Adrenal gland (tissue), 12 donors: ENCODE measurements around the gene MYO9B. TPM values are rescaled to one million over a fixed set of nuclear protein-coding genes. Genes with fewer than 3 reads are reported as not detected.

Experiments used
- DNase-seq, 7 donors: peaks; one replicate each; pipeline ENCODE4 v3.0.0-alpha.2; 2019 to 2020
- H3K27ac ChIP-seq, 5 donors: fragments of 200-600 bp; sonication (generic) in 4 of 5; 1 replicate in 3 of 5; 2 replicates in 2 of 5; pipeline versions ENCODE4 v1.5.1 to v1.8.0; 2016 to 2020; ENCODE audit warnings: mild to moderate bottlenecking in 1 of 5
- H3K27me3 ChIP-seq: fragments of 200-600 bp; 2 replicates; pipeline ENCODE4 v1.8.0; 2021
- H3K36me3 ChIP-seq, 2 donors: fragments of 200-600 bp; replicated peaks in 1 of 2; 1 replicate in 1 of 2; 2 replicates in 1 of 2; pipeline versions ENCODE4 v1.5.1 to v1.8.0; 2018 to 2022
- H3K4me1 ChIP-seq, 2 donors: fragments of 200-600 bp; replicated peaks in 1 of 2; 1 replicate in 1 of 2; 2 replicates in 1 of 2; pipeline versions ENCODE4 v1.5.1 to v1.8.0; 2018 to 2021
- H3K4me3 ChIP-seq, 4 donors: fragments of 200-600 bp; sonication (generic) in 3 of 4; one replicate each; pipeline ENCODE4 v1.5.1; 2016 to 2018
- H3K9me3 ChIP-seq, 3 donors: fragments of 200-600 bp; sonication (generic) in 1 of 3; replicated peaks in 1 of 3; 1 replicate in 2 of 3; 2 replicates in 1 of 3; pipeline versions ENCODE4 v1.5.1 to v1.8.0; 2016 to 2021
- CTCF ChIP-seq, 6 experiments: fragments of 450-650 bp in 4 of 6; fragments of 200-600 bp in 2 of 6; sonication (generic) in 1 of 6; IDR thresholded peaks; 1 replicate in 5 of 6; 2 replicates in 1 of 6; pipeline versions ENCODE4 v1.5.1 to v1.8.0; 2016 to 2021; ENCODE audit warnings: antibody characterized with exemption in 6 of 6, mild to moderate bottlenecking in 2 of 6, moderate library complexity in 1 of 6
- POLR2A ChIP-seq, 2 donors: fragments of 450-650 bp; IDR thresholded peaks; one replicate each; pipeline ENCODE4 v1.6.1; 2017; ENCODE audit warnings: antibody characterized with exemption in 2 of 2, mild to moderate bottlenecking in 2 of 2, moderate library complexity in 1 of 2
- WGBS, 4 donors: extraction: QIAGEN DNeasy Blood & Tissue Kit in 2 of 4; methylation state at CpG; one replicate each; pipeline versions ENCODE4 v1.1.5 to v1.1.7; 2013 to 2017; 5-methylcytosine and 5-hydroxymethylcytosine counted together
- intact Hi-C, 2 donors: fragments of 100-400 bp; cut with DNase I; formaldehyde crosslinking; loops; one replicate each; pipeline versions ENCODE4 v1.14.1 to v1.15.0; 2022 to 2023
- polyA plus RNA-seq, 3 donors: library from polyadenylated mRNA; stranded (reverse); fragments of 200-250 nt in 2 of 3; fragments of 350-450 nt in 1 of 3; fragmentation: Illumina TruSeq in 1 of 3; extraction: RNeasy Lipid Tissue Mini Kit (QIAGEN cat#74804) in 1 of 3; gene quantifications; one replicate each; pipeline ENCODE4 v1.2.3, GENCODE V29; 2013 to 2014
- total RNA-seq, 9 donors: library from RNA; depleted of rRNA in 4 of 9; stranded (reverse); fragments of >200 nt in 4 of 9; fragments of 120-200 nt in 1 of 9; fragmentation: NEBNext Ultra II Directional in 1 of 9; extraction: Animal tissue kit (Norgen Biotek cat#: 25700) in 1 of 9; gene quantifications; one replicate each; pipeline versions ENCODE4 v1.1.0 to v1.2.4, GENCODE V29; 2013 to 2023
- donor health status: healthy with polysubstance abuse.
- donor health status: Bipolar disorder and iron deficiency.
- donor health status: DM: yes; HTN: yes; CAD: no.
- donor health status: DM: no; HTN: no; CAD: no.
- donor health status: DM: no; HTN: no; CAD: no.
- donor health status: DM: yes; HTN: yes; CAD: no.

Gene MYO9B
- total and polyA plus RNA-seq, 12 donors = 23.6 to 236 (median 86.3) TPM

GRCh38 chr19:17118957-17119356, 43.4 kb downstream of the MYO9B start:
- no peaks in the 10 kb centered on the region for H3K36me3 ChIP-seq
- intact Hi-C loops = no loop called here
- no peak overlapping the region for H3K27ac ChIP-seq
- H3K27me3 ChIP-seq = no peaks in the 10 kb centered on the region
- H3K9me3 ChIP-seq = no peaks in the 10 kb centered on the region
- H3K4me3 ChIP-seq = no peak overlapping the region
- H3K4me1 ChIP-seq = peaks cover 0 to 7% of the 10 kb centered on the region in 2 donors
- 92 to 97% (median 94%) methylated on average over 4 to 5 of the region's 5 CpGs for WGBS, 4 donors
- DNase-seq = no peak
- TF ChIP-seq POLR2A (IDR thresholded peaks at IDR 0.05) (no peak), CTCF (IDR thresholded peaks at IDR 0.05) (no peak)

- TF ChIP-seq CTCF (IDR thresholded peaks at IDR 0.05) (no peak), POLR2A (IDR thresholded peaks at IDR 0.05) (no peak)
- no peak overlapping the region for H3K27ac ChIP-seq
- H3K36me3 ChIP-seq = no peaks in the 10 kb centered on the region
- H3K4me1 ChIP-seq = peaks cover 0 to 20% of the 10 kb centered on the region in 2 donors
- intact Hi-C loops = no loop called here
- no peak for DNase-seq
- H3K4me3 ChIP-seq = no peak overlapping the region
- H3K9me3 ChIP-seq = no peaks in the 10 kb centered on the region
- 84 to 94% (median 90%) methylated on average over 8 to 9 of the region's 9 CpGs for WGBS, 4 donors
- no peaks in the 10 kb centered on the region for H3K27me3 ChIP-seq
These were observed 46.2 kb downstream of the MYO9B start for GRCh38 chr19:17121736-17122293.

GRCh38 chr19:17123041-17123440, 47.5 kb downstream of the MYO9B start:
- Histone ChIP-seq H3K4me3 (no peak overlapping the region), H3K27me3 (no peaks in the 10 kb centered on the region), H3K4me1 (peaks cover 1 to 15% of the 10 kb centered on the region in 2 donors), H3K9me3 (no peaks in the 10 kb centered on the region), H3K27ac (no peak overlapping the region), H3K36me3 (no peaks in the 10 kb centered on the region)
- intact Hi-C loops = no loop called here
- no peak for TF ChIP-seq CTCF (IDR thresholded peaks at IDR 0.05)
- TF ChIP-seq POLR2A (IDR thresholded peaks at IDR 0.05) = no peak
- DNase-seq = no peak
- 95 to 99% (median 98%) methylated on average over 2 of the region's 2 CpGs for WGBS, 4 donors

GRCh38 chr19:17124025-17124424, 48.4 kb downstream of the MYO9B start:
- H3K27ac ChIP-seq = no peak overlapping the region
- intact Hi-C loops = no loop called here
- peaks cover 11 to 24% of the 10 kb centered on the region in 2 donors for H3K4me1 ChIP-seq
- no peaks in the 10 kb centered on the region for H3K27me3 ChIP-seq
- H3K4me3 ChIP-seq = no peak overlapping the region
- TF ChIP-seq CTCF (IDR thresholded peaks at IDR 0.05) = no peak
- no peak for TF ChIP-seq POLR2A (IDR thresholded peaks at IDR 0.05)
- no peaks in the 10 kb centered on the region for H3K36me3 ChIP-seq
- H3K9me3 ChIP-seq = no peaks in the 10 kb centered on the region
- no peak for DNase-seq
- WGBS, 4 donors = 83 to 92% (median 90%) methylated on average over 1 of the region's 1 CpG
